HG03439 (cell line): ENCODE results near the gene FHIT.

Experiments used
- ATAC-seq: cut with Tn5 transposase; IDR thresholded peaks from one replicate; pipeline ENCODE4 v1.9.1; 2021; ENCODE audit warnings: mild to moderate bottlenecking, moderate library complexity; ENCODE audit not compliant: unreplicated experiment

Gene FHIT

GRCh38 chr3:59798372-59799086 lies 1452.7 kb downstream of the FHIT start:
- no peak for ATAC-seq

DNA sequence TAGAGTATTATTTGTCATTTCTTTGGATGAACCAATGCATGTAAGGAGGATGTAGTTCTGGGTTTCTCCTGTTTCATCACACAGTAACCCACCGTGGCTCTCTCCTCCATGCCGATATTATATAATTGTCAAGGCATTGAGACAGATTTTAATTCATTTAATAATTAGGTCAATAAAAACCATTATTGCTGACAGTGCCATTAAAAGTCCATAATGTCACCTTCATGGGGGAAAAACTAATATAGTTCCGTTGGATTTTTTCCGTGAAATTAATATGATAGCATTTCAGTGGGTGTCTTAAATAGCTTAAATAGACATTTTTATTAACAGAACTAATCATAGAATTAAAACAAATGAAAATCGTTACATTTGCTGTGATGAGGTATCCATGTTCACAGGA lies 1453.7 kb downstream of the FHIT start:
- no peak for ATAC-seq

DNA sequence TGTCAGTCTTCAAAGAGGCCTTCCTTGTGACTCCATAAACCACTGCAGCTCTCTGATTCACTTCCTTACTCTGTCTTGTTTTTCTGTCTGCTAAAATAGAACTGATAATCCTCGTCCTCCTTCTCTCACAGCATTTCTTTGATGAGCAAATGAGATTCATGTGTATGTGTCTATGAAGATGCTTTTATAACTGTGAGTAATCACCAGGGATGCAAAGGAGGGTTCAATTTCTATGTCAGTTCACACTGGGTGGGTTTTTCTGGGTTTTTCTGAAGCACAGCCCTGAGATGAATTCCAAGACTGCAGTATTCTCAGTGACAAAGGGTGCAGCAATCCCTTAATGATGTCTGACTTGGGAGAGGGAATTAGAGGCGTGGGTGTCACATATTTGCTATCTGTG lies 1454.8 kb downstream of the FHIT start:
- no peak for ATAC-seq

DNA sequence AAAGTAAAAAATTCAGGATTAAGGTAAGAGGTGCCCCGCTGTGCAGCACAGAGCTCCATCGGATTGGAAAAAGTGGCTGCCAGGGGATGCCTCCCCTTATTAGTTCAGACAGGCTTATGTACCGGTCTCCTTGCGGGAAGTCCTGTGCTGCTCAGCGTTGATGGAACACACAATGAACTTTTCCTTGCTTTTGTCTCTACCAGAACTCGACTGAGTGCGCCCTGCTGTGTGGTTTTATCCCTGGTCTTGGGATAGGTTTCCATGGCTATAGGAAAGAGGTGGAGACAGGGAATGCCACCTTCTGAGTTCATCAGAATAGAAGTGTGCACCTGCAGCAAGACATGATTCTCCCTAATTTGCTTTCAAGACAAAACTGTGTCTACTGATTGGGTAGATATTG lies 1455.5 kb downstream of the FHIT start:
- ATAC-seq = no peak

GRCh38 chr3:59793976-59794375 lies 1457.3 kb downstream of the FHIT start:
- ATAC-seq = no peak

- ATAC-seq = no peak
Observed at GRCh38 chr3:59791774-59792308, 1459.4 kb downstream of the FHIT start.

GRCh38 chr3:59790241-59790640 lies 1461.0 kb downstream of the FHIT start:
- ATAC-seq = no peak

GRCh38 chr3:59788801-59789200 lies 1462.5 kb downstream of the FHIT start:
- no peak for ATAC-seq

- no peak for ATAC-seq
Observed at GRCh38 chr3:59788133-59788532, 1463.1 kb downstream of the FHIT start.

DNA sequence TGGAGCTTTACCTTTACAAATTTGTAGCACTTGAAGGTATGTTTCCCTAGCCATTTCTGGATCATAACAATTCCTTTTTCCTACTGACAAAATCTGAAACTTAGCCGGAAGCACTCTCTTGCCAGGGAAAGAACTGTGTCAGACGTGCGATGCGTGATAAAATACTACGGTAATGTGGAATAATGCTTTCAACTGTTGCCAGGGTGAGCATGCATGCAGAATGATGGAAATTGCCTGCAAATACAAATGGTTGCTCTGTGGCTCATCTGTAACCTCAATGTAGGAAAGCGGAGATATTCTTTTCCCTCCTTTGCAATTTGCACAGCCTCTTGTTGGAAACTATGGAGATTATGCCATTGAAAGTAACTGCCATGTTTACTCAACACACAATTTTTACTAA lies 1464.9 kb downstream of the FHIT start:
- ATAC-seq = no peak

DNA sequence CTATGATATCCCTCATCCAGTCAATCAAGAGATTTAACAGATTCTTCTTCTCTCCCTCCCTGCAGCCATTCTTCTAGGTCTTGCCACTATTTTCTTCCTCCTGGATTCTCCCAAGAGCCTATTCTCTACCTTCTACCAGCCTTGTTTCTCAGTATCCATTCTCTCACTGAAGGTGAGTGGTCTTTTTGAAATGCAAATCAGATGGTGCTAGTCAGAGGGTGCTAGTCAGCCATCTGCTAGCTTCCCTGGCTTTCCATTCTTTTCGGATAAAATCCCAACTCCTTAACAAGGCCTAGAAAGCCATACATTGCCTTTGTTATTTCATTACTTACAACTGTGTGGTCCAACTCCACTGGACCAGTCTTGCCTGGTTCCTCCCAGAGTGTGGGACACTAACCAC lies 1467.1 kb downstream of the FHIT start:
- no peak for ATAC-seq

- ATAC-seq = no peak
Observed at GRCh38 chr3:59783468-59783988, 1467.7 kb downstream of the FHIT start.

DNA sequence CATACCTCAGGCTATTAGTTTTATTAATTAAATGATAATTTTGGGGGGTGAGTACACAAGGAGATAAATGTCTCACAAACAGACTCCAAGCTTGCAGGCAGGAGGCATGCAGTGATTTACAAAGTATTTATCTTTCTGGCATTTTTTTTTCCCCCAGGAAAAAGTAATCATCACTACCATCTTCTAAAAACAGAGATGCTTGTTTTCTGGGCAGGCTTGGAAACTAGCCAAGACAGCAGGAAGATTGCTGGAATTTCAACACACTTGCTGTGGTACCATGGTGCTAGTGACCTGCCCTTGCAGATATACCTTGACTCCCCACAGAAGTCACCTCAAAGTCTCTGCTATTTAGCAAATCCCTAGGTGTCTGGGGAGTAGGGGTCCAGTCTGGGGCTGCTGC lies 1468.6 kb downstream of the FHIT start:
- ATAC-seq = no peak

- no peak for ATAC-seq
Observed at GRCh38 chr3:59780209-59780608, 1471.0 kb downstream of the FHIT start.

GRCh38 chr3:59779260-59779659 lies 1472.0 kb downstream of the FHIT start:
- no peak for ATAC-seq

DNA sequence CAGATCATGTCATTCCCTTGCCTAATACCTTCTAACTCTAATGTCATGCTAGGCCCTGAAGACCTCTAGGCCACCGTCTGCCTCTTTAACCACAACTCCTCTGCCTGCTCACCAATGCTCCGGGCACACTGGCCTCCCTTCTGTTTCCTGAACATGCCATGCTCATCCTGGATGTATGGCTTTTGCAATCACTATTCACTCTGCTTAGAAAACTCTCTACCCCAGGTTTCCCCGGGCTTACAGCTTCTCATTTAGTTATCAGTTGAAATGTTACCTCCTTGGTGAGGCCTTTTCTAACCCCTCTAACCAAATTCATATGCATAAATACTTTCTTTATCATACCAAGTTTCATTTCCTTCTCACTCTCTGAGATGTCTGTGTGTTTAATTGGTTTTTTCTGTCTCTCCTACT lies 1473.6 kb downstream of the FHIT start:
- no peak for ATAC-seq

- ATAC-seq = no peak
Observed at GRCh38 chr3:59777066-59777465, 1474.2 kb downstream of the FHIT start.

DNA sequence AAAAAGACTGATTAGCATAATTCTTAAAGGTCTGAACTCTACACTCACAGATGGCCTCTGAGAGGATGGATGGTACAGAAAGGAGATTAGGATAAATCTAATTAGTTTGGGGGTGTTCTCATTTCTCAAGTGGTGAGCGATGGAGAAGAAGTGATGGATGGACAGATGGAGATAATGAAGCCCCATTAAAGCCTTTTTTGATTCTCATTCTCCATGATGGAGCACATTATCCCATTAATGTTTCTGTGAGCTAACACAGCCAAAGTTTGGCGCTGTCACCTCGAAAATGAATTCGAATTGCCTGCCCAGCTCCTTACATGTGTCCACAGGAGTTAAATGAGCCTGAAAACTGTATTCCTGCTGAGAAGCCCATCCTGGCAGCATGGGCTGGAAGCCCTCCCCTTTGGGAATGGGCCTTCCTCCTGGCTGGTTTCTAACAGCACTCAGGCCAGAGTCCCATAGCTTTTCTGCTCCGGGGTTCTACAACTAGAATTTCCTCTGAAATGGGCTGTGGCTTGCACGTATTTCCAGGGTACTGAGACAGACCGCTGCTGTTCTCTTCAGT lies 1475.4 kb downstream of the FHIT start:
- no peak for ATAC-seq

DNA sequence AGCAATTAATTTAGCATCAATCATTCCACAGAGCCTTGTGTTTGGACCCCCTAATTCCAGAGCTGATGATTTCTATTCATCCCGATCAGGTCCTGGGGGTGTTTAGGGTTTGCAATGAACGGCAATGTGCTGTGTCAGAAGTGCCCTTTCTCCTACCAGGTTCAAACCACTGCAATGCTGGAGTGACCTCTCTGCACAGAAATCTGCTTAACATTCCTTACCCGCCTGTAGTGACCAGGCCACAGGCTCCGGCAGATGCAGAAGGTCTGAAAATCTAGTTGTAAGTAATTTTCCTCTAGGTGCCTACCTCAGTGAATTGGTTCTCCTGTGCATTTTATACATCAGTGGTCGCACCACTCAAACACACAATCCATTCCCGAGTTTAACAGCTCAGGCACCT lies 1476.1 kb downstream of the FHIT start:
- ATAC-seq = no peak

DNA sequence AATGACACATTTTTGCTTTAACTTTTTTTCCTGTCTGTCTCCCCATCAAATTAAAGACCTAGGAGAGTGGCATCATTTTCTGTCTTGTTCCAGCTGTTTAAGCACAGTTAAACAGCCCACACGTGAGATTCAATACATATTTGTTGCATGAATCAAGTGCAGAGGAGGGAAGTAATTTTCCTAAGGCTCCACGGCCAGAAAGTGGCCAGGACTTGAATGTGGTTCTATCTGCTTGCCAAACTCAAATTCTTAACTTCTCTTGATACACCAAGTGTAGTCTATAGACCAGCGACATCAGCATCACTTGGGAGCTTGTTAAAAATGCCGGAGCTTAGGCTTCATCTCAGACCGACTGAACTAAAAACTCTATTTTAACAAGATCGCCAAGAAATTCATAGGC lies 1476.6 kb downstream of the FHIT start:
- no peak for ATAC-seq

DNA sequence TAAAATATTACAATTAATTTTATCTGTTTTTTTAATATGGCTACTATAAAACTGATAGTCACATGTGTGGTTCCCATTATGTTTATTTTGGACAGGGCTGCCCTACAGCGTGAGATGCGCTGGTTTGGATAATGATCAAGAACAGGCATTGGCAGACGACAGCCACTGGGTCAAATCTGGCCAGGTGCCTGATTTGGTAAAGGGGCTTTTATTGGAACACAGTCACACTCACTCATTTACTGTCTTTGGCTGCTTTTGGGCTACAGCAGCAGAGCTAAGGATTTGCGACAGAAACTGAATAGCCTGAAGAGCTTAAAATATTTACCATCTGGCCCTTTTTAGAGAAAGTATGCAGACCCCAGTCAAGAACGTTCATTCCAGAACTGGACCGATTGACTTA lies 1477.3 kb downstream of the FHIT start:
- ATAC-seq = no peak
